Activated CD8-positive, alpha-beta T cell treated with anti-CD3 and anti-CD28 coated beads for 36 hours (primary cell): ENCODE measurements around the gene ZNF546. TPM values are rescaled to one million over a fixed set of nuclear protein-coding genes. Genes with fewer than 3 reads are reported as not detected.

Experiments used
- ATAC-seq: fragments of 200-7000 bp; cut with Tn5 transposase; one replicate; pipeline ENCODE4 v1.10.0; 2021; ENCODE audit warnings: mild to moderate bottlenecking, moderate library complexity
- CTCF ChIA-PET: fragments of 350-600 bp; sonication (Branson Sonifier 250); formaldehyde crosslinking; loops from one replicate; lab custom pipeline; 2021; ENCODE audit warnings: antibody characterized with exemption; lab: Charles Lee
- POLR2A ChIA-PET: fragments of 350-600 bp; sonication (Branson Sonifier 250); formaldehyde crosslinking; loops from one replicate; lab custom pipeline; 2021; ENCODE audit warnings: antibody characterized with exemption; lab: Charles Lee
- DNase-seq: peaks from one replicate; pipeline ENCODE4 v3.0.0-alpha.2; 2020
- H3K27ac Mint-ChIP-seq: one replicate; pipeline ENCODE4 v1.8.0; 2021; ENCODE audit warnings: mild to moderate bottlenecking, mixed read lengths
- H3K27me3 Mint-ChIP-seq: one replicate; pipeline ENCODE4 v1.8.0; 2021; ENCODE audit warnings: mixed read lengths
- H3K36me3 Mint-ChIP-seq: one replicate; pipeline ENCODE4 v1.8.0; 2021; ENCODE audit warnings: low read depth, mixed read lengths
- H3K4me1 Mint-ChIP-seq: one replicate; pipeline ENCODE4 v1.8.0; 2021; ENCODE audit warnings: low read depth, mixed read lengths
- H3K4me3 Mint-ChIP-seq: one replicate; pipeline ENCODE4 v1.8.0; 2021; ENCODE audit warnings: mild to moderate bottlenecking, moderate library complexity, mixed read lengths
- H3K9me3 Mint-ChIP-seq: one replicate; pipeline ENCODE4 v1.8.0; 2021; ENCODE audit warnings: mixed read lengths
- intact Hi-C: fragments of 100-400 bp; cut with micrococcal nuclease; formaldehyde crosslinking; loops from one replicate; pipeline ENCODE4 v1.10.0; 2022
- total RNA-seq, 2 experiments: library from RNA; stranded (reverse); gene quantifications; one replicate each; pipeline ENCODE4 v1.2.3, GENCODE V29; 2021
- TF ChIP-seq, protein P1 (sequence below): fragments of 200-600 bp; IDR thresholded peaks from one replicate; pipeline ENCODE4 v1.8.0; 2022; ENCODE audit warnings: antibody characterized with exemption, mild to moderate bottlenecking

ZNF546 gene
- total RNA-seq, 2 experiments from 2014 or later, result 5.2 to 5.6 TPM

DNA sequence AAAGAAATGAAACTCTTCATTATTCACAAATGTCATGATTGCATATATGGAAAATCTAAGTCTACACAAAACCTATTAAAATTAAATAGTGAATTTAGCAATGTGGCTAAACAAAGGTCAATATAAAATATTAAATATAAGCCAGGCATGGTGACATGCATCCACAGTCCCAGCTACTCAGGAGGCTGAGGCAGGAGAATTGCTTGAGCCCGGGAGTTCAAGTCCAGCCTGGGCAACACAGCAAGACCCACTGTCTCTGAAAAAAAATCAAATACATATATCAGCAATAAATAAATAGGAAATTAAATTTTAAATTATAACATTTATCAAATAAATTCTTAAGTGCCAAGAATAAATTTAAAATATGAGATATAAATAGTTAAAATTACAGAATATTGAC lies 14.0 kb upstream of the ZNF546 start:
- Mint-ChIP-seq H3K4me3 (no peak overlapping the region), H3K9me3 (peaks cover 34% of the 10 kb centered on the region), H3K4me1 (no peaks in the 10 kb centered on the region), H3K27ac (no peak overlapping the region), H3K27me3 (no peaks in the 10 kb centered on the region), H3K36me3 (peaks cover 88% of the 10 kb centered on the region)
- intact Hi-C loops, result no loop called here
- DNase-seq (no peak), ATAC-seq (no peak)
- TF ChIP-seq, protein P1, sequence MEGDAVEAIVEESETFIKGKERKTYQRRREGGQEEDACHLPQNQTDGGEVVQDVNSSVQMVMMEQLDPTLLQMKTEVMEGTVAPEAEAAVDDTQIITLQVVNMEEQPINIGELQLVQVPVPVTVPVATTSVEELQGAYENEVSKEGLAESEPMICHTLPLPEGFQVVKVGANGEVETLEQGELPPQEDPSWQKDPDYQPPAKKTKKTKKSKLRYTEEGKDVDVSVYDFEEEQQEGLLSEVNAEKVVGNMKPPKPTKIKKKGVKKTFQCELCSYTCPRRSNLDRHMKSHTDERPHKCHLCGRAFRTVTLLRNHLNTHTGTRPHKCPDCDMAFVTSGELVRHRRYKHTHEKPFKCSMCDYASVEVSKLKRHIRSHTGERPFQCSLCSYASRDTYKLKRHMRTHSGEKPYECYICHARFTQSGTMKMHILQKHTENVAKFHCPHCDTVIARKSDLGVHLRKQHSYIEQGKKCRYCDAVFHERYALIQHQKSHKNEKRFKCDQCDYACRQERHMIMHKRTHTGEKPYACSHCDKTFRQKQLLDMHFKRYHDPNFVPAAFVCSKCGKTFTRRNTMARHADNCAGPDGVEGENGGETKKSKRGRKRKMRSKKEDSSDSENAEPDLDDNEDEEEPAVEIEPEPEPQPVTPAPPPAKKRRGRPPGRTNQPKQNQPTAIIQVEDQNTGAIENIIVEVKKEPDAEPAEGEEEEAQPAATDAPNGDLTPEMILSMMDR, result no peak
- CTCF ChIA-PET, result no interaction called here
- POLR2A ChIA-PET, result interaction anchor here (2.4 kb wide), 1 partner anchor 14 kb away, joined by 7 read pairs; the partner anchor contains the start of gene ZNF546

DNA sequence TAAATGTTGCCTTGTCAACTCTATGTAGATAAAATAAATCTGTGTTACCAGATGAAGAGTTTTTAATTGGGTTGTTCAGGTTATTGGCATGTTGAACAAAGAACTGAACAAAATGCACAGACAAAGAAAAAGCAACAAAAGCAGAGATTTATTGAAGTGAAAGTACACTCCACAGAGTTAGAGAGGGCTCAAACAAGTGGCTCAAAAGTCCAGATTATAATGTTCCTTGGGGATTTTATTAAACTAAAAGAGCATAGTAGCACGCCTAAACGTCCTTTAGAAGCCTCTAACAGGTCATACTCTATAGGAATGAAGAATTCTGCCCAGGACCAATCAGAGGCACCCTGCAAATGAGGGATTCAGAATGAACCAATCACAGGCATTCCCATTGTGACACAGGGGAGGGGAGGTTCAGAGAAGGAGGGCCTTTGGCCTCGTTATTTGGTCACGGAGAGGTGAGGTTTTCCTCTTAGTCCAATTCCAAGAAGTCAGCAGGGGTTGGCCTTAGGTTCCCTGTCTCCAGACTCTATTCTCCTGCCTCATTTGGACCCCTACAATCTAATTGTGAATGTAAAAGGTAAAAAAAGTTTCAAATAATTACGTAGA lies 13.1 kb upstream of the ZNF546 start:
- Mint-ChIP-seq H3K27ac (no peak overlapping the region), H3K4me3 (no peak overlapping the region), H3K36me3 (peaks cover 80% of the 10 kb centered on the region), H3K27me3 (no peaks in the 10 kb centered on the region), H3K4me1 (peaks cover under 1% of the 10 kb centered on the region), H3K9me3 (peaks cover 35% of the 10 kb centered on the region)
- intact Hi-C loops, result no loop called here
- TF ChIP-seq, protein P1, result no peak
- ATAC-seq (no peak), DNase-seq (no peak)
- CTCF ChIA-PET, result interaction anchor here (1.5 kb wide), 1 partner anchor 140 kb away, joined by 3 read pairs; no protein-coding TSS in a partner anchor
- POLR2A ChIA-PET, result interaction anchor here (2.4 kb wide), 1 partner anchor 13 kb away, joined by 7 read pairs; the partner anchor contains the start of gene ZNF546

DNA sequence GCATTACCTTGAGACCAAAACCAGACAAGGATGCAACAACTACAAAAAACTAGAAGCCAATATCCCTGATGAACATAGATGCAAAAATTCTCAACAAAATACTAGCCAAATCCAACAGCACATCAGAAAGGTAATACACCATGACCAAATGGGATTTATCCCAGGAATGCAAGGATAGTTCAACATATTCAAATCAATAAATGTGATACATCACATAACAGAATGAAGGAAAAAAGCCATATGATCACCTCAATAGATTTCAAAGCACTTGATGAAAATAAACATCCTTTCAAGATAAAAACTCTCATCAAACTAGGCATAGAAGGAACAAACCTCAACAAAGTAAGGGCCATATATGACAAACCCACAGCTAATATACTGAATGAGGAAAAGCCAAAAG lies 10.2 kb upstream of the ZNF546 start:
- intact Hi-C loops, result no loop called here
- TF ChIP-seq, protein P1, result no peak
- Mint-ChIP-seq H3K36me3 (peaks cover 52% of the 10 kb centered on the region), H3K9me3 (peaks cover 35% of the 10 kb centered on the region), H3K4me1 (peaks cover 19% of the 10 kb centered on the region), H3K27ac (no peak overlapping the region), H3K4me3 (no peak overlapping the region), H3K27me3 (no peaks in the 10 kb centered on the region)
- no peak for DNase-seq
- no peak for ATAC-seq
- ChIA-PET POLR2A (no interaction called here), CTCF (interaction anchor here (1.6 kb wide), 1 partner anchor 16 kb away, joined by 8 read pairs; the partner anchor contains the start of gene PSMC4)

DNA sequence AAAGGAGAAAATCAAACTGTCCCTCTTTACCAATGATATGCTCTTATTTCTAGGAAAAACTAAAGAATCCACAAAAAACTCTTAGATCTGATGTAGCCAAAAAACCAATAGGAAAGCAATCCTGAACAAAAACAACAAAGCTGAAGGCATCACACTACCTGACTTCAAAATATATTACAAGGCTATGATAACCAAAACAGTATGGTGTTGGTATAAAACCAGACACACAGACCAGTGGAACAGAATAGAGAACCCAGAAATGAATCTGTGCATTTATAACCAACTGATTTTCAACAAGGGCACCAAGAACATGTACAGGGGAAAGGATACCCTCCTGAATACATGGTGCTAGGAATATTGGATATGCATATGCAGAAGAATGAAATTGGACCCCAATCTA lies 9.7 kb upstream of the ZNF546 start:
- no peak overlapping the region for H3K27ac Mint-ChIP-seq
- H3K4me3 Mint-ChIP-seq, result no peak overlapping the region
- TF ChIP-seq, protein P1, result no peak
- DNase-seq (no peak), ATAC-seq (no peak)
- ChIA-PET CTCF (no interaction called here), POLR2A (no interaction called here)
- peaks cover 35% of the 10 kb centered on the region for H3K9me3 Mint-ChIP-seq
- H3K36me3 Mint-ChIP-seq, result peaks cover 52% of the 10 kb centered on the region
- no peaks in the 10 kb centered on the region for H3K27me3 Mint-ChIP-seq
- intact Hi-C loops, result no loop called here
- H3K4me1 Mint-ChIP-seq, result peaks cover 23% of the 10 kb centered on the region

DNA sequence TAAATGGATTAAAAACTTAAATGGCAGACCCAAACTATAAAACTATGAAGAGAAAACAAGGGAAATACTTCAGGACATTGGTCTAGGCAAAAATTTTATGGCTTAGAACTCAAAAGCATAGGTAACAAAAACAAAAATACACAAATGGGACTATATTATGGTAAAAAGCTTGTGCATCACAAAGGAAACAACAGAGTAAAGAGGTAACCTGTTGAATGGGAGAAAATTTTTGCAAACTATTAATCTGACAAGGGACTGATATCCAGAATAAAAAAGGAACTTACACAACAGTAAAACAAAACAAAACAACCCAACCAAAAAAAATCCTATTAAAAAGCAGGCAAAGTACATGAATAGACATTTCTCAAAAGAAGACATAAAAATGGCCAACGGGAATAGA lies 9.3 kb upstream of the ZNF546 start:
- no peaks in the 10 kb centered on the region for H3K27me3 Mint-ChIP-seq
- ATAC-seq, result no peak
- peaks cover 35% of the 10 kb centered on the region for H3K9me3 Mint-ChIP-seq
- intact Hi-C loops, result no loop called here
- CTCF ChIA-PET, result no interaction called here
- TF ChIP-seq, protein P1, result no peak
- H3K4me3 Mint-ChIP-seq, result no peak overlapping the region
- peaks cover 27% of the 10 kb centered on the region for H3K4me1 Mint-ChIP-seq
- DNase-seq, result no peak
- no peak overlapping the region for H3K27ac Mint-ChIP-seq
- POLR2A ChIA-PET, result no interaction called here
- H3K36me3 Mint-ChIP-seq, result peaks cover 51% of the 10 kb centered on the region
